Brain pericyte (primary cell): ENCODE measurements around the gene SCAMP1.

Source experiments
- DNase-seq: peaks from one replicate; pipeline ENCODE4 v3.0.0-alpha.2; 2012; ENCODE audit warnings: low read depth, low spot score

Gene SCAMP1

DNA sequence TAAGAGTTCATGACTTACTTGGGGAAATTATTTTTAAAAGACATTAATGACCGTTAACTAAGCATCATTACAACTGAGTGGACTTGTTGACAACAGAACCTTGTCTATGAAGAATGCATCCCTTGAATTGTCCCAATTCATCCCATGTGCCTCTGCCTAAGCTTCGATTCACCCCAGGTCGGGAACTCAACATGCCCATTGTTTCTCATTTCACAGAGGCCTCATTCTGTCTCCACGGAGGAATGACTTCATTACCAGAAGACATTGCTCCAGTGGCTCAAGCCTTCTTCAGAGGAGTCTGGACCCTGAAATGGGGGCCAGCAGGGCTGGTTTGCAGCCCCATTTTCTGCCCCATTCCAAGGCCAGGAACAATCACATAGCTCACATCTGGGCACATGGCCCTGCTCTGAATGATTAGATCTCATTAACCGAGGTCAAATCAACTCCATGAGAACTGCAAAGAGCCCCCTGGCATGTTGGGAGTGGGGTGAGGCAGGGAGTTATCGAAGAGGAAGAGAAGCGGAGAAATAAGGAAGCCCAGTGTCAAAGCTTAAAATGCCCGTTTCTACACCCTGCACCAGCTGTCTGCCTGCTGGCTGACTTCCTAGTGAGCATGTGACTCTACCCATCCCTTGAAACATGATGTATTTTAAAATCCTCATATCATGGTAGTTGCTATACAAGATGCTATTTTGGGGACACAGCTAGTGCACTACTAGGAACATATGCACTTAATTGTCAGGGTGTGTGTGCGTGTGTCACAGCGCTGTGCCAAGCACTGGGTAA, 150.9 kb downstream of the SCAMP1 start:
- DNase-seq, result no peak

DNA sequence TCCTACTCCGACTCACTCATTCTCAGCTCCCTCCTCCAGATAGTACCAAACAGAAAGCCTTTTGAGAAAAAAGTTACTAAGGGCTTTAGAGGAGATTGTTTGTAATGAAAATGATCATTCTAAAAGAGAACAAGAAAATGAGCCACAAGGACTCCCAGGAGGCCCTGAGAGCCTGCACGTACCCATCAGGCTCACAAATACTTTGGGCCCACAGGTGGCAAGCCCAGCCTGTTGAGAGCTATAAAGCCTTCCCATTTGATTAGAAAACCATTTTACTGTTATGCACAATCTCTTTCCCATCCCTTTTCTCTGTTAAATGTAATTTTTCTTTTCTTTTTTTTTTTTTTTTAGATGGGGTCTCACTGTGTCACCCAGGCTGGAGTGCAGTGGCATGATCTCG, 152.0 kb downstream of the SCAMP1 start:
- DNase-seq, result no peak

DNA sequence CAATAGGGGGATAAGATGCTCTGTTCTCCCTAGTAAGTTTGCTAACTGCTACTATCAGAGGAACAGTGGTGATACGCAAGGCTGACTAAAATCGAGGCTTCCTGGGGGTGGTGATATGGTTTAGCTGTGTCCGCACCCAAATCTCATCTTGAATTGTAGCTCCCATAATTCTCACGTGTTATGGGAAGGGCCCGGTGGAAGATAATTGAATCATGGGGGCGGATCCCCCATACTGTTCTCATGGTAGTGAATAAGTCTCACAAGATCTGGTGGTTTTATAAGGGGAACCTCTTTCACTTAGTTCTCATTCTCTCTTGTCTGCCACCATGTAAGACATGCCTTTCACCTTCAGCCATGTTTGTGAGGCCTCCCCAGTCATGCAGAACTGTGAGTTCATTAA, 153.0 kb downstream of the SCAMP1 start:
- DNase-seq, result no peak

DNA sequence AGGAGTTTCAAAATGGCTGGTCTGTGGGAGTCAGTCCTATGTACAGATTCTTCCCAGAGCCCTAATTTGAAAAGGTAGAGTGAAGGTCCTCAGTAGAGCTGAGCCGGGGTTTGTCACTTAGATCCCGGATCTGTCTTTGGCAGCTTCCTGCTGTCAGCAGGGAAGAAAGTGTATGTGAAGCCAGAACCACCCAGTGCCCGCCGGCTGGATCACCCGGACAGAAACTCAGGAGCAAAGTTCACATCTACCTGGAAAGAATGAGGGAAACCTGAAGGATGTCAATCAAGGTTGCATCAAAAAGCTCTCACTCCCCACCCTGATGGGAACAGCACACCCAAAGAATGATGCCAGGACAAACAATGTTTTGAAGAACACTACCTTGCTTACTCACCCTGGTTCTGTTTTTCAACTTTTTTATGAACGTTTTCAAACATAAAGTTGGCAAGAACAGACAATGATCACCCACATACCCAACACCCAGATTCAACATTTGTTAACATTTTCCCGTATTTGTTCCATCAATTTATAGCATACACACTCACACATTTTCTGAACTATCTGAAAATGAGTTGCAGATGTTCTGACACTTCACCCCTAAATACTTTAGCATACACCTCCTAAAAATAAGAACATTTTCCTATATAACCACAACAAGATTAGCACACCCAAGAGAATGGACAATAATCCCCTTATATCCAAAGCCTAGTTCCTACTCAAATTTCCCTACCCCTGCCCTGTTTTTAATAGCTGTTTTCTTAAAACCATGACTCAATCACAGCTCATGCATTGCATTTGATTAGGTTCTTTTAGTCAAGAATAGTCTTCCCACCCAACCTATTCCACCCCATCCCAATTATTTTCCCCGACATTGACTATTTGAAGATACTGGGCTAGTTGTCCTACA, 154.3 kb downstream of the SCAMP1 start:
- no peak for DNase-seq

DNA sequence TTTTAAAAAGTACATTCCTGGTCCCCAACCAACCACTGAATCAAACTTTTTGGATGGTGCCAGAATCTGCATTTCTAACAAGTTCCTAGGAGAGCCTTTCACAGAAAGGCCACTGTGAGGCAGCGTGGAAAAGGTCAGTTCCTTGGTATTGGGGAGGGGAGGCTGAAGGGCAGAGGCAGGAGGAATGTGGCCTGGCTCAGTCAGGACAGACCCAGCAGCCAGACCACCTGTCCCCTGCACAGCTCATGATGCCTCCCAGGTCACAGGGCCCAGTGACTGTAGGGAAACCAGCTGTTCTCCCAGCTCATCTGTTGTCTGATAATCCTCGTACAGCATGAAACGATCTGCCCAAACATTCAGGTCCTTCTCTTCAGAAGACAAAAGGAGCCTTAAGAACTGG, 155.3 kb downstream of the SCAMP1 start:
- DNase-seq, result no peak

DNA sequence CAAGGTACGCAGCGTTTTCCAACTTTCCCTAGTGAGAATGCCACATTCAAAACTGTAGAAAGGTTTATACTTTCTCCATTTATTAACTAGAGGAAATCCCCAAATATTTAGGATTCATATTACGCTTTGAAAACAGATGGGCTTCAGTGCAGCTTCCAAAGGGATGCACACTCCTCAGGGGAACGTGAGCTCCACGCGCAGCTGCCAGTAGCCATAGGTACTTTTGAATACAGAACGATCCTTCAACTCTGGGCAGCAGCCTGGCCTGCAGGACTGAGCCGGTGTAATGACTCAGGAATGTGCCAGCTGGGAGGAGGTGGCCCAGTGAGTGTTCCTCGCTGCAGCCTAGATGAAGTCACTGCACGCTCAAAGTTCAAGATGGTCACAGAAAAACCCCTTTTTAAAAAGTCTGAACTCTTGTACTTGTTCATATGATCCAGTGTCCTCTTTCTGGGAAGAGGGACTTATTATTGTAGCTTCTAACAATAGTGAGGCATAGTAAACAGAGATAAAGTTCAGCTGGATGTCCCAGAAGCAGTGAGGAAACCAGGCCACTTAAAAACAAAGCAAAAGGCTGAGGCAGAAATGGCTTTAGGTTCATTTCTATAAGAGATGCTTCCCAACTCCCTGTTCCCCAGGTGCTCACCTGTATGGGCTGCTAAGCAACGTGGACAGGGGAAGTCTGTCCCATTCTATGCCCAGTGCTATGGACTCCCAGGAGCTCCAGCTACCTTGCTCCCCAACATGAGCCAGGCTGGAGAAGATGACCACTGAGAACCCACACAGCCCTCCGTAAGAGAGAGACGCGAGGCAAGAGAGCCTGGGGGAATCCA, 158.2 kb downstream of the SCAMP1 start:
- peak; percentile 53 for DNase-seq

DNA sequence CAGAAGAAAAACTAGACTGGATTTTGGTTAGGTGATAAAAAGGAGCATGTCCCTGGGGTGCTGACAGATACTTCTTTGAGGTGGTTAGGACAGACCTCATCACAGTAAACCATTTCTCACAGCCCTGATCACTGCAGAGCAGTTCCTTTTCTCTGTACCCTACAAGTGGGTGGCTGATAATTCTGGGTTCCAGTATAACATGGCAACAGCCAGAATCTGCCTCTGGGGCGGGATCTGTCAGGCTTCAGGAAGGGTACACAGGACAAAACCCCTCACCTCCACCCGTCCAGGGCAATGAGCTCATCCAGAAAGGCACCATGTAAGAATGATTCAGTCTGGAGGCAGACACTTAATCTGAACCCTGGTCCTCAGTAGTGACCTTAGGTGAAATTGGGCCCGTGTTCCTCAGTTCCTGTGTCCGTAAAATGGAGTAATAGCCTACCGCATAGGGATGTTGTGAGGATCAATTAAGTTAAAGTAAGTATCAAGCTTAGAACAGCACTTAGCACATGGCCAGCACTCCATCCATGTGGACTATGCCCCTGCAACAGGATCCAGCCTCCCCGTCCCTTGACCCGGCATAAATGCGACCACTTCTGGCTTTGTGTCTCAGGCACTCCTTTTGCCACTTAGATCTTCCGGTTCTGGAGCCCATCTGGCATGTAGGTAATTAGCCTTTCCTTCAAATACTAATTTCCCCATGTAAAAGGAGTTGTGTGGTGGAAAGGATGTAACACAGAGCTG, 159.0 kb downstream of the SCAMP1 start:
- no peak for DNase-seq

DNA sequence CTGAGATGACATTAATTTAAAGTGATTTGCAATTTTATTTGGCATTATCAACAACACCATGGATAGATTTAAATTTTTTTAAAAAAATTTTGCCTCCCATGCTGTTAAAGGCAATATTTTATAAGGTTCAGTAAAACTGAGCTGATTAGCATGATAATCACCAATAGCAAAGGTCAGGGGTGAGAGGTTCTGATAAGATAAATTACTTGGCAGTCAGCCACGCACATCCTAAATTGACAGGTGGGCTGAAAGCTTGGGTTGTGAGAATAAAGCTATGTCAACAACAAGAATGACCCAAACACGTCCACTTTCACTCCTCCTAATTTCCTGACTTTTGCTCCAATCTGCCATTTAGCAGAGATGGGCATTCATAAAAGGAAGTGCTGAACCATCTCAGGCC, 161.0 kb downstream of the SCAMP1 start:
- no peak for DNase-seq

DNA sequence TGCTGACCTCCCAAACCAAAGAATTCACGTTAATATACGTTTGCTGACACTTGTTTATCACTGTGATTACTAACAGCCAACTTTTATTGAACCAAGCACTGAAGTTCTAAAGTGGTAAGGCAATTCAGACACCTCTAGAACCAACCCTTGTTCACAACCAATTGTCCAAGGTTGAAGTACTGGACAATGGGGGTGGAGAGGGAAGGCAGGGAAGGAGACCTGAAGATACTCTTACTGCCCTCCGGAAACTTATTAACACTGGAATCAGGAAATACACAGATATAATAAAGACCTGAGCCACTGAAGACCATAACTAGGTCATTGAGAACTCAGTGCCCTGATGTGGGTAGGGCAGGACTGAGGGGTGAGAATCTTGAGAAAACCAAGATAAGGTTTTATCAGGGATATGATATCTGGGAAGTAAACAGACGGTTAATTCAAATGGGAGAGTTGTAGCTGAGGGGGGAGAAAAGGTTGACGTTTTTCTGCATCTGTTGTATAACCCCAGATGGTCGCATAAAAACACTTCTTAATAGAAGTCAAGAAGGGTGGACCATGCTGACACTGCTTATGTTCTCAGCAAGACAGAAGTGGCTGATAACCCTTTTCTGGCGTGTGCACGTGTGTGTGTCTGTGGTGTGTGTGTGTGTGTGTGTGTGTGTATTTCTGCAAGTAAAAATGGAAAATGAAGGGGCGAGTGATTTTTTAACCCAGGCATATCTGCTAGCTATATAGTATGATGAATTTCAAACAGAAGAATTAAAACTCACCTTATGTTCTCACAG, 162.3 kb downstream of the SCAMP1 start:
- DNase-seq, result no peak

DNA sequence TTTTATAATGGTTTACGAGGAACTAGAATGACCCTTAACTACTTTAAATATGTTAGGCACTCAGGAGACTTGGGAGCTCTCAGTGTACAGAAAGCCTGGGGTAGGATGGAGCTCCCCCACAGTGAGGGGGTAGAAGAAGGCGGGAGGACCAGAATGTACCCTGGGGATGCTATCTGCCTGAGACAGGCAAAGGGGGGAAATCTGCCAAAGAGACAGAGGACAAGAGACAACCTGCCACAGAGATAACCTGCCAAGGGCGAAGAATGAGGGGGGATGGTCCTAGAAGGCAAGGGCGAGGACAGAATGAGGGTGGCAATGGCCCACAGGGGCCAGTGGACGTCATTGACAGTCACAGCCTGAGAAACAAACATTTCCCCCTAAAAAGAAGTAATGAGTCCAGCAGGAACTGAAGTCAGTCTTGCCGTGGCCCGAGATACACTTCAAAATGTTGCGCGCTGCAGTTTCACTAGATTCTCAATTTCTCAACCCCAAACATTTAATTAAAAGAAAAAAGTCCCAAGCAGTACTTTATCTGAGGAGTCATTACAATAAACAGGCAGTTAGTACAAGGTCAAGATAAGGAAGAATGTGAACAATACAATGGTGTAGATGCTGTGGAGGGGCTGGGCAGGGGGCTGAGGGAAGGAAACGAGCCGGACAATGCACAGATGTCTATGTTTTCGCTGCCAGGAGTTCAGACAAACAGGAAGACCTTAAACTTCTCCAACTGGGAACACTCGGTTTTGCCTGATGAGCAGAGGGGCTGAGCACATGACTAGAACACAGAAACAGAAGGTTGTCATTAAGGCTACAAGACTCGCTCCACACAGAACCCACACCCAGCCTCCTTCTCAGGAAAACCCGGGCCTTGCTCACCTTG, 163.1 kb downstream of the SCAMP1 start:
- no peak for DNase-seq

DNA sequence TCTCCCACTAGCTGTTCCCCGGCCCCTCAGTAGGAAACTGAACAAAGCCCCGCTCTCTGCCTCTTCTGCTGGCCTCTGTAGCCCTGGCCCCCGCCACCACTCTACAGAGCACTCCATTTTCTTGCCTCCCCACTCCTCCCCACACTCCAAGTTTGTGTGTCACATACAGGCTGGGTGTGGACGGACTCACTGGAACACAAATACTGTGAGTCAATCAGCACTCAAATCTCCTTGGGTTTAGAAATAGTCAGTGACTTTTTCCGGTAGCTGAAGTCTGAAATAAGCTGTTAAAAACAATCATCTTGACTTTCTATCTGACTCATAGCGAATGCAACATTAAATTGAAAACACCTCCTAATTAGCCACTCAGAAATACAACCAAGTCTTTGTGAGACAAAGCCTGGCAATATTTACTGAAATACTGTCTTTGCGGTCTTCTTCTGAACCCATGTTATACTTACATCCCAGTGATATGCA, 165.7 kb downstream of the SCAMP1 start:
- no peak for DNase-seq

DNA sequence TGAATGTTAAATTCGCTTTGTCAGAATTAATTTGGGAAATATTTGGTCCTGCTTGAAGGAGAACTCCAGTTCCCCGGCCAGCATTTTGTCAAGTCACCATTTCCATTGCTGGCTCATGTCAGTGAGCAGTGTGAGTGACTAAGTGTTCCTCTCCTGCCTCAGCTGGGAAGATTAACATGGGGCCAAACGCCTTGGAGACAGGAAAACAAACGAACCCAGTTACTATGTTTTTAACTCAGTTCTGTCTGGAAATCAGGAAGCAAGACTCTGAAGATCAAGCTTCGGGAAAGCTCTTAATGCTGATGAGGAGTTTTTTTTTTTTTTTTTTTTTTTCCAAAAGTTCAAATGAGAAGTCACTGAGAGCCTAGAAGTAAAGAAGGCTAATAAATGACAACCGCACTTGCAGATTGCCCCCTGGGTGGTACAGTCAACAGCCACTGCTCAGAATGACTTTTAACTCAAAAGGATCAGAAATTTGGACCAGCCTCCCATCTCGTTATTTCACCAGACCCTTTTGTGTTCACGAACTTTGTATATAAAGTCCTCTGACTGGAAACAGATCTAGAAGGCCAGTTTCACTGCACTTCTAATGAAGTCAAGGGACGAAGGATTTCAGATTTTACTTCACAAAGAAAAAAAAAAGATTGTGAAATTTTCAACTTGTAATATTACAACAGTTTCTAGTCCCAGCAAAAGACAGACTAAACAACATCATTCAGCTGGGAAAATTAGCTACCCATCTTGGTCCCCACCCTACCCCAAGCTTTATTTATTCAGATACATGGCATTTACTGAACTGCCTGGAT, 166.8 kb downstream of the SCAMP1 start:
- peak; percentile 79 for DNase-seq

DNA sequence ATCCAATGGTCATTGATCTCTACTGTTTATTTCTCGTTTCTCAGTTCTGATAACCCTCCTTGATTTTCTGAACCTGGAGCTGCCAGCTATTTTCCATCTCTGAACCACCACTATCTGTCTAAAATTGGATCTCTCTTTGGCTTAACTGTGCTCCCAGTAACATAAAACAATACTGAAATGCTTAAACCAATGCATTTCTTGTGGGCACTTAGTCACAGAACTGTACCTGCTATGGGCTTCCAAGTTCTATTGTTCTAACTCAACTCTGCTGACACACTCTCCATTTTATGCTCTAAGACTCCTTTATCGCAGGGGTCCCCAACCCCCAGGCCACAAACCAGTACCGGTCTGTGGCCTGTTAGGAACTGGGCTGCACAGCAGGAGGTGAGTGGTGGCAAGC, 167.5 kb downstream of the SCAMP1 start:
- no peak for DNase-seq
